NOMO-1 (cell line): Measurements from ENCODE around the gene SIGLEC1.

Experiments
- DNase-seq, 2 experiments: peaks; one replicate each; lab custom pipeline; 2025; ENCODE audit not compliant: unreplicated experiment in 2 of 2; lab: John Stamatoyannopoulos, UW

The SIGLEC1 gene

GRCh38 chr20:3702611-3703391 is 9.6 kb downstream of the SIGLEC1 start:
- DNase-seq, result no peak

GRCh38 chr20:3701061-3701998 is 11.1 kb downstream of the SIGLEC1 start:
- DNase-seq, result no peak

- DNase-seq, result no peak
Observed at GRCh38 chr20:3699037-3699436, 13.4 kb downstream of the SIGLEC1 start.

GRCh38 chr20:3698591-3699001 is 13.8 kb downstream of the SIGLEC1 start:
- DNase-seq, result no peak

- no peak for DNase-seq
Observed at GRCh38 chr20:3697588-3698305, 14.7 kb downstream of the SIGLEC1 start.

- no peak for DNase-seq
Observed at GRCh38 chr20:3696745-3697587, 15.4 kb downstream of the SIGLEC1 start.

- no peak for DNase-seq
Observed at GRCh38 chr20:3696200-3696599, 16.2 kb downstream of the SIGLEC1 start.

- no peak for DNase-seq
Observed at GRCh38 chr20:3694864-3695263, 17.5 kb downstream of the SIGLEC1 start.

- DNase-seq, result no peak
Observed at GRCh38 chr20:3693376-3693775, 19.0 kb downstream of the SIGLEC1 start.

- DNase-seq, result no peak
Observed at GRCh38 chr20:3692706-3693294, 19.6 kb downstream of the SIGLEC1 start.

- no peak for DNase-seq
Observed at GRCh38 chr20:3691897-3692296, 20.5 kb downstream of the SIGLEC1 start.

- DNase-seq, result no peak
Observed at GRCh38 chr20:3691306-3691705, 21.1 kb downstream of the SIGLEC1 start.

GRCh38 chr20:3690413-3690812 is 22.0 kb downstream of the SIGLEC1 start:
- DNase-seq, result no peak

GRCh38 chr20:3689978-3690377 is 22.4 kb downstream of the SIGLEC1 start:
- DNase-seq, result no peak

- DNase-seq, result no peak
Observed at GRCh38 chr20:3687655-3688054, 24.7 kb downstream of the SIGLEC1 start.

GRCh38 chr20:3686867-3687321 is 25.5 kb downstream of the SIGLEC1 start:
- DNase-seq, result no peak

- DNase-seq, result no peak
Observed at GRCh38 chr20:3686421-3686820, 26.0 kb downstream of the SIGLEC1 start.

- DNase-seq, result no peak
Observed at GRCh38 chr20:3685341-3685740, 27.1 kb downstream of the SIGLEC1 start.

- DNase-seq, result no peak
Observed at GRCh38 chr20:3681931-3682781, 30.2 kb downstream of the SIGLEC1 start, which contains the start of gene ADAM33. ADAM33 (minus strand) TSS chr20:3682010; CDS start chr20:3682004, 6 bp downstream.
